Upper lobe of left lung (tissue), 4 donors: ENCODE measurements around the gene LNX1.

Experiments
- EP300 ChIP-seq, 4 donors: sonication (generic); formaldehyde crosslinking; IDR thresholded peaks; one replicate each; pipeline ENCODE4 v1.5.1; 2017; ENCODE audit warnings: antibody characterized with exemption in 4 of 4, control low read depth in 2 of 4
- POLR2A ChIP-seq, 4 donors: fragments of 450-650 bp; IDR thresholded peaks; one replicate each; pipeline ENCODE4 v1.5.1; 2016 to 2017; ENCODE audit warnings: antibody characterized with exemption in 4 of 4, mild to moderate bottlenecking in 2 of 4

- TF ChIP-seq EP300 (IDR thresholded peaks at IDR 0.05) (no peak), POLR2A (IDR thresholded peaks at IDR 0.05) (no peak)
Measured at GRCh38 chr4:53638919-53639318, 47.6 kb upstream of the LNX1 start.
